ENCODE measurements around the gene UBTD1.

GRCh38 chr10:97589479-97589878 lies 90.8 kb downstream of the UBTD1 start, which contains the start of gene C10orf62:
- no peak for TF ChIP-seq GATA2 (IDR thresholded peaks at IDR 0.05; ENCODE audit: low read depth, low read length)
- TF ChIP-seq GATA3 (IDR thresholded peaks at IDR 0.05; ENCODE audit: low read depth, low read length): no peak

All from SH-SY5Y (cell line).